HepG2 (cell line): Measurements from ENCODE around the gene PDIK1L. TPM values are rescaled to one million over a fixed set of nuclear protein-coding genes. Genes with fewer than 3 reads are reported as not detected.

Experiments used
- CHD2 ChIP-seq: IDR thresholded peaks from 2 replicates; pipeline ENCODE4 v1.6.1; 2011; ENCODE audit warnings: low read depth, low read length, improper control_type of control experiment
- ELF1 ChIP-seq: sonication (generic); formaldehyde crosslinking; IDR thresholded peaks from 2 replicates; pipeline ENCODE4 v1.4.0; 2020; ENCODE audit warnings: missing genetic modification reagents
- HOXA3 ChIP-seq: sonication (generic); formaldehyde crosslinking; IDR thresholded peaks from 2 replicates; pipeline ENCODE4 v1.5.0; 2020; ENCODE audit warnings: missing genetic modification reagents
- KAT8 ChIP-seq: IDR thresholded peaks from 2 replicates; pipeline ENCODE4 v1.6.1; 2016; ENCODE audit warnings: missing genetic modification reagents, missing compliant biosample characterization
- KLF9 ChIP-seq: IDR thresholded peaks from 2 replicates; pipeline ENCODE4 v1.6.1; 2016; ENCODE audit warnings: low read depth
- KMT2B ChIP-seq: IDR thresholded peaks from 2 replicates; pipeline ENCODE4 v1.6.1; 2016; ENCODE audit warnings: missing genetic modification reagents, missing compliant biosample characterization
- MEF2D ChIP-seq: sonication (generic); formaldehyde crosslinking; IDR thresholded peaks from 2 replicates; pipeline ENCODE4 v1.5.1; 2020; ENCODE audit warnings: mild to moderate bottlenecking, missing genetic modification reagents
- SATB2 ChIP-seq: sonication (generic); formaldehyde crosslinking; IDR thresholded peaks from 2 replicates; pipeline ENCODE4 v1.5.0; 2020; ENCODE audit warnings: missing genetic modification reagents
- SIX1 ChIP-seq: sonication (generic); formaldehyde crosslinking; IDR thresholded peaks from 2 replicates; pipeline ENCODE4 v1.4.0; 2020; ENCODE audit warnings: missing genetic modification reagents, borderline replicate concordance
- ZMAT3 ChIP-seq: sonication (generic); formaldehyde crosslinking; conservative IDR thresholded peaks from 2 replicates; pipeline ENCODE4 v1.7.0; 2021; ENCODE audit warnings: missing genetic modification reagents
- ZNF292 ChIP-seq: sonication (generic); formaldehyde crosslinking; IDR thresholded peaks from 2 replicates; pipeline ENCODE4 v1.8.1; 2022; ENCODE audit warnings: mild to moderate bottlenecking, low read depth, missing genetic modification reagents, borderline replicate concordance
- ZNF546 ChIP-seq: sonication (generic); formaldehyde crosslinking; conservative IDR thresholded peaks from 2 replicates; pipeline ENCODE4 v1.8.1; 2023; ENCODE audit warnings: mild to moderate bottlenecking, missing genetic modification reagents
- ZNF614 ChIP-seq: IDR thresholded peaks from 2 replicates; pipeline ENCODE4 v1.6.1; 2018; ENCODE audit warnings: missing biosample characterization, missing genetic modification reagents, inconsistent platforms, borderline replicate concordance
- ZNF709 ChIP-seq: sonication (generic); formaldehyde crosslinking; IDR thresholded peaks from 2 replicates; pipeline ENCODE4 v1.5.0; 2020; ENCODE audit warnings: mild to moderate bottlenecking, missing genetic modification reagents
- ZNF746 ChIP-seq: sonication (generic); formaldehyde crosslinking; IDR thresholded peaks from 2 replicates; pipeline ENCODE4 v1.8.0; 2022; ENCODE audit warnings: mild to moderate bottlenecking, missing genetic modification reagents
- polyA plus RNA-seq, 8 experiments: library from polyadenylated mRNA; depleted of rRNA in 3 of 8; stranded (reverse) in 7 of 8; unstranded in 1 of 8; fragments of >200 nt; fragmentation: Illumina TruSeq in 4 of 8; extraction: Trizol in 4 of 8; gene quantifications; 2 replicates each; pipeline versions ENCODE4 v1.2.1 to v1.2.3, GENCODE V29; 2011 to 2016; ENCODE audit warnings: low read depth in 4 of 8, missing spikeins in 1 of 8, mixed read lengths in 1 of 8; ENCODE audit not compliant: insufficient read depth in 1 of 8
- total RNA-seq, 5 experiments: library from RNA; depleted of rRNA; stranded (reverse); fragments of >200 nt; fragmentation: Illumina TruSeq; extraction: Trizol; gene quantifications; 2 replicates each; pipeline ENCODE4 v1.2.3, GENCODE V29; 2016; ENCODE audit warnings: low read depth in 1 of 5
- TF ChIP-seq, protein P1 (sequence below): sonication (generic); formaldehyde crosslinking; IDR thresholded peaks from 2 replicates; pipeline ENCODE4 v1.4.0; 2020; ENCODE audit warnings: low read depth, mild to moderate bottlenecking, missing genetic modification reagents
- TF ChIP-seq, protein P2 (sequence below): sonication (generic); formaldehyde crosslinking; conservative IDR thresholded peaks from 2 replicates; pipeline ENCODE4 v1.8.1; 2023; ENCODE audit warnings: missing genetic modification reagents
- TF ChIP-seq, protein P3 (sequence below): sonication (generic); formaldehyde crosslinking; IDR thresholded peaks from 2 replicates; pipeline ENCODE4 v1.5.1; 2020; ENCODE audit warnings: missing genetic modification reagents, mild to moderate bottlenecking, borderline replicate concordance
- TF ChIP-seq, protein P4 (sequence below): sonication (generic); formaldehyde crosslinking; IDR thresholded peaks from 2 replicates; pipeline ENCODE4 v1.5.1; 2020; ENCODE audit warnings: mild to moderate bottlenecking, missing genetic modification reagents, moderate library complexity
- TF ChIP-seq, protein P5 (sequence below): sonication (generic); formaldehyde crosslinking; IDR thresholded peaks from 2 replicates; pipeline ENCODE4 v1.8.0; 2022; ENCODE audit warnings: low read depth, missing genetic modification reagents

The PDIK1L gene
- total and polyA plus RNA-seq, 2 of the 13 experiments (the other 11 are each of a cell fraction or from before 2014, with no cell fraction given), result 1.9 to 4.6 TPM

DNA sequence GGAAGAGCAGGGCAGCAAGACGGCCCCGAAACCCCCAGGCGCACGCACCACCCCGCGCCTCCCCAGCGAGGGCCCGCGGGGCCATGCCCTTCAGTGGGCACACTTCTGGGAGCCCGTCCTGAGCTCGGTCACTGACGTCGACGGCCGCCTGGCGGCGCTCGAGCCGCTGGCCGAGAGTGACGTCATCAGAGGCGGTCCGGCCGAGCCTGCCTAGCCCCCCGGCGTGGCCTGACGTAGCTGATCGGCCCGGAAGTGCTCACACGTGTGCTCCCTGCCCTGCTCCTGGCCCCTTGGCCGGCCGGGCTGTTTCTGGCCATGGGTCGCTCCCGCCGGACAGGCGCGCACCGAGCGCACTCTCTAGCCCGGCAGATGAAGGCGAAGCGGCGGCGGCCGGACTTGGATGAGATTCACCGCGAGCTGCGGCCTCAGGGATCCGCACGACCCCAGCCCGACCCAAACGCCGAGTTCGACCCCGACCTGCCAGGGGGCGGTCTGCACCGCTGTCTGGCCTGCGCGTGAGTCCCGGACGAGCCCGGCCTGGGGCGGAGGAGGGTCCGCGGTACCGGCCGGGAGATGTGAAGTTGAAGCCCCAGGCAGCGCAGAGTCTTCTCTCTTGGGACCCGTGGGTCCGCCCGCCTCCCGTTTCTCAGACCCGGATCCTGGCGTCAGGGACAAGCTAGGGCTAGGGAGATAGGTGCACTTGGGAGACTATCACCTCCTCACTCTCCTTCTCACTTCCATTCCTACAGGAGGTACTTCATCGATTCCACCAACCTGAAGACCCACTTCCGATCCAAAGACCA, 58.2 kb downstream of the PDIK1L start, which contains the start of gene ZNF593 (continued):
- TF ChIP-seq ZNF746 (CRISPR knock-in tag) (peak; percentile 77; the same call in 1 of the 2 replicates), CHD2 (no peak), HOXA3 (CRISPR knock-in tag) (peak; percentile 100), ZNF709 (peak; percentile 58; the same call in 1 of the 2 replicates), KLF9 (no peak), SATB2 (CRISPR knock-in tag) (no peak), ZMAT3 (CRISPR knock-in tag) (no peak), KAT8 (peak; percentile 95), ZNF614 (peak; percentile 59; the same call in 1 of the 2 replicates), ZNF546 (CRISPR knock-in tag) (peak; percentile 83; the same call in 1 of the 2 replicates), ZNF292 (CRISPR knock-in tag) (peak; percentile 61; the same call in 1 of the 2 replicates), KMT2B (CRISPR knock-in tag) (peak; percentile 85), MEF2D (CRISPR knock-in tag) (peak; percentile 57; the same call in 1 of the 2 replicates), ELF1 (peak; percentile 95), SIX1 (CRISPR knock-in tag) (no peak)
- TF ChIP-seq, protein P1, sequence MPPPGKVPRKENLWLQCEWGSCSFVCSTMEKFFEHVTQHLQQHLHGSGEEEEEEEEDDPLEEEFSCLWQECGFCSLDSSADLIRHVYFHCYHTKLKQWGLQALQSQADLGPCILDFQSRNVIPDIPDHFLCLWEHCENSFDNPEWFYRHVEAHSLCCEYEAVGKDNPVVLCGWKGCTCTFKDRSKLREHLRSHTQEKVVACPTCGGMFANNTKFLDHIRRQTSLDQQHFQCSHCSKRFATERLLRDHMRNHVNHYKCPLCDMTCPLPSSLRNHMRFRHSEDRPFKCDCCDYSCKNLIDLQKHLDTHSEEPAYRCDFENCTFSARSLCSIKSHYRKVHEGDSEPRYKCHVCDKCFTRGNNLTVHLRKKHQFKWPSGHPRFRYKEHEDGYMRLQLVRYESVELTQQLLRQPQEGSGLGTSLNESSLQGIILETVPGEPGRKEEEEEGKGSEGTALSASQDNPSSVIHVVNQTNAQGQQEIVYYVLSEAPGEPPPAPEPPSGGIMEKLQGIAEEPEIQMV (CRISPR knock-in tag), result peak; percentile 74; the same call in 1 of the 2 replicates
- TF ChIP-seq, protein P2, sequence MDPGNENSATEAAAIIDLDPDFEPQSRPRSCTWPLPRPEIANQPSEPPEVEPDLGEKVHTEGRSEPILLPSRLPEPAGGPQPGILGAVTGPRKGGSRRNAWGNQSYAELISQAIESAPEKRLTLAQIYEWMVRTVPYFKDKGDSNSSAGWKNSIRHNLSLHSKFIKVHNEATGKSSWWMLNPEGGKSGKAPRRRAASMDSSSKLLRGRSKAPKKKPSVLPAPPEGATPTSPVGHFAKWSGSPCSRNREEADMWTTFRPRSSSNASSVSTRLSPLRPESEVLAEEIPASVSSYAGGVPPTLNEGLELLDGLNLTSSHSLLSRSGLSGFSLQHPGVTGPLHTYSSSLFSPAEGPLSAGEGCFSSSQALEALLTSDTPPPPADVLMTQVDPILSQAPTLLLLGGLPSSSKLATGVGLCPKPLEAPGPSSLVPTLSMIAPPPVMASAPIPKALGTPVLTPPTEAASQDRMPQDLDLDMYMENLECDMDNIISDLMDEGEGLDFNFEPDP (CRISPR knock-in tag), result no peak
- TF ChIP-seq, protein P3, sequence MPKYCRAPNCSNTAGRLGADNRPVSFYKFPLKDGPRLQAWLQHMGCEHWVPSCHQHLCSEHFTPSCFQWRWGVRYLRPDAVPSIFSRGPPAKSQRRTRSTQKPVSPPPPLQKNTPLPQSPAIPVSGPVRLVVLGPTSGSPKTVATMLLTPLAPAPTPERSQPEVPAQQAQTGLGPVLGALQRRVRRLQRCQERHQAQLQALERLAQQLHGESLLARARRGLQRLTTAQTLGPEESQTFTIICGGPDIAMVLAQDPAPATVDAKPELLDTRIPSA, result 0 out of 2 replicates have a peak, but pooled peaks have one; percentile 34
- TF ChIP-seq, protein P4, sequence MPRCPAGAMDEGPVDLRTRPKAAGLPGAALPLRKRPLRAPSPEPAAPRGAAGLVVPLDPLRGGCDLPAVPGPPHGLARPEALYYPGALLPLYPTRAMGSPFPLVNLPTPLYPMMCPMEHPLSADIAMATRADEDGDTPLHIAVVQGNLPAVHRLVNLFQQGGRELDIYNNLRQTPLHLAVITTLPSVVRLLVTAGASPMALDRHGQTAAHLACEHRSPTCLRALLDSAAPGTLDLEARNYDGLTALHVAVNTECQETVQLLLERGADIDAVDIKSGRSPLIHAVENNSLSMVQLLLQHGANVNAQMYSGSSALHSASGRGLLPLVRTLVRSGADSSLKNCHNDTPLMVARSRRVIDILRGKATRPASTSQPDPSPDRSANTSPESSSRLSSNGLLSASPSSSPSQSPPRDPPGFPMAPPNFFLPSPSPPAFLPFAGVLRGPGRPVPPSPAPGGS (CRISPR knock-in tag), result peak; percentile 89
- TF ChIP-seq, protein P5, sequence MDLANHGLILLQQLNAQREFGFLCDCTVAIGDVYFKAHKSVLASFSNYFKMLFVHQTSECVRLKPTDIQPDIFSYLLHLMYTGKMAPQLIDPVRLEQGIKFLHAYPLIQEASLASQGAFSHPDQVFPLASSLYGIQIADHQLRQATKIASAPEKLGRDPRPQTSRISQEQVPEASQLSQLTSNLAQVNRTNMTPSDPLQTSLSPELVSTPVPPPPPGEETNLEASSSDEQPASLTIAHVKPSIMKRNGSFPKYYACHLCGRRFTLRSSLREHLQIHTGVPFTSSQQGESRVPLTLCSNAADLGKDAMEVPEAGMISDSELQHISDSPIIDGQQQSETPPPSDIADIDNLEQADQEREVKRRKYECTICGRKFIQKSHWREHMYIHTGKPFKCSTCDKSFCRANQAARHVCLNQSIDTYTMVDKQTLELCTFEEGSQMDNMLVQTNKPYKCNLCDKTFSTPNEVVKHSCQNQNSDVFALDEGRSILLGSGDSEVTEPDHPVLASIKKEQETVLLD (CRISPR knock-in tag), result peak; percentile 53; the same call in 1 of the 2 replicates
